CD8-positive, alpha-beta memory T cell (primary cell): ENCODE measurements around the gene HEATR5B. TPM values are rescaled to one million over a fixed set of nuclear protein-coding genes. Genes with fewer than 3 reads are reported as not detected.
A peak's percentile ranks its signal among the peaks of the same experiment; 100 is the strongest.

ENCODE experiments used
- CTCF ChIA-PET: fragments of 350-600 bp; sonication (Branson Sonifier 250); formaldehyde crosslinking; loops from one replicate; lab custom pipeline; 2021; ENCODE audit warnings: antibody characterized with exemption; lab: Charles Lee
- POLR2A ChIA-PET: fragments of 350-600 bp; sonication (Branson Sonifier 250); formaldehyde crosslinking; loops from one replicate; lab custom pipeline; 2021; ENCODE audit warnings: antibody characterized with exemption; lab: Charles Lee
- DNase-seq, 5 donors: peaks; one replicate each; pipeline versions ENCODE4 v3.0.0 to v3.0.0-alpha.2; 2020 to 2022; ENCODE audit warnings: mixed read lengths in 1 of 5
- H3K27ac ChIP-seq: one replicate; pipeline ENCODE4 v1.7.0; 2013; ENCODE audit warnings: low read depth, mild to moderate bottlenecking, low read length, moderate library complexity
- H3K27me3 ChIP-seq: 2 replicates; pipeline ENCODE4 v1.7.0; 2013; ENCODE audit warnings: low read length, mild to moderate bottlenecking; ENCODE audit not compliant: insufficient read depth, poor library complexity, severe bottlenecking
- H3K36me3 ChIP-seq: 2 replicates; pipeline ENCODE4 v1.7.0; 2013; ENCODE audit warnings: mild to moderate bottlenecking, low read length, moderate library complexity; ENCODE audit not compliant: insufficient read depth
- H3K4me1 ChIP-seq: 2 replicates; pipeline ENCODE4 v1.7.0; 2013; ENCODE audit warnings: mild to moderate bottlenecking, low read length, moderate library complexity; ENCODE audit not compliant: insufficient read depth
- H3K4me3 ChIP-seq: 2 replicates; pipeline ENCODE4 v1.7.0; 2013; ENCODE audit warnings: mild to moderate bottlenecking, low read length
- H3K9me3 ChIP-seq: 2 replicates; pipeline ENCODE4 v1.7.0; 2013; ENCODE audit warnings: mild to moderate bottlenecking, low read length
- H3K27ac Mint-ChIP-seq, 8 donors: one replicate each; pipeline ENCODE4 v1.8.0; 2020 to 2021; ENCODE audit warnings: mixed read lengths in 8 of 8, mild to moderate bottlenecking in 6 of 8, inconsistent platforms in 3 of 8, moderate library complexity in 3 of 8
- H3K27me3 Mint-ChIP-seq, 2 donors: one replicate each; pipeline ENCODE4 v1.8.0; 2020 to 2021; ENCODE audit warnings: mixed read lengths in 2 of 2, mild to moderate bottlenecking in 1 of 2, moderate library complexity in 1 of 2
- H3K36me3 Mint-ChIP-seq, 3 donors: one replicate each; pipeline ENCODE4 v1.8.0; 2020 to 2021; ENCODE audit warnings: mixed read lengths in 3 of 3, inconsistent platforms in 1 of 3, mild to moderate bottlenecking in 1 of 3
- H3K4me1 Mint-ChIP-seq, 3 donors: one replicate each; pipeline ENCODE4 v1.8.0; 2020 to 2021; ENCODE audit warnings: mixed read lengths in 3 of 3, inconsistent platforms in 1 of 3, mild to moderate bottlenecking in 1 of 3
- H3K4me3 Mint-ChIP-seq, 7 donors: one replicate each; pipeline ENCODE4 v1.8.0; 2020 to 2021; ENCODE audit warnings: mixed read lengths in 7 of 7, mild to moderate bottlenecking in 6 of 7, moderate library complexity in 4 of 7, inconsistent platforms in 2 of 7
- H3K9me3 Mint-ChIP-seq, 5 donors: one replicate each; pipeline ENCODE4 v1.8.0; 2020 to 2022; ENCODE audit warnings: mixed read lengths in 5 of 5, mild to moderate bottlenecking in 3 of 5, moderate library complexity in 2 of 5, inconsistent platforms in 1 of 5
- polyA plus RNA-seq: library from polyadenylated mRNA; unstranded; fragments of 300-500 nt; fragmentation: Illumina TruSeq; gene quantifications from one replicate; pipeline ENCODE4 v1.2.3, GENCODE V29; 2021
- total RNA-seq, 2 experiments: library from RNA; stranded (reverse); gene quantifications; one replicate each; pipeline ENCODE4 v1.2.3, GENCODE V29; 2021

Gene HEATR5B
- total and polyA plus RNA-seq, 3 experiments from 2014 or later: 11.4 to 20.0 (median 18.2) TPM

- no peaks in the 10 kb centered on the region for H3K27me3 ChIP-seq
- H3K27ac ChIP-seq: no peak overlapping the region
- Mint-ChIP-seq H3K27ac (peak overlapping the region in 1 of 8 donors; percentile 38), H3K36me3 (peaks cover 4 to 75% (median 30%) of the 10 kb centered on the region in 3 donors), H3K27me3 (no peaks in the 10 kb centered on the region), H3K9me3 (no peaks in the 10 kb centered on the region), H3K4me3 (no peak overlapping the region), H3K4me1 (no peaks in the 10 kb centered on the region)
- ChIA-PET POLR2A (no interaction called here), CTCF (no interaction called here)
- DNase-seq: no peak
- no peaks in the 10 kb centered on the region for H3K9me3 ChIP-seq
- no peaks in the 10 kb centered on the region for H3K4me1 ChIP-seq
- peaks cover 15% of the 10 kb centered on the region for H3K36me3 ChIP-seq
- no peak overlapping the region for H3K4me3 ChIP-seq
Observed at GRCh38 chr2:37109523-37109922, 25.4 kb upstream of the HEATR5B start.

DNA sequence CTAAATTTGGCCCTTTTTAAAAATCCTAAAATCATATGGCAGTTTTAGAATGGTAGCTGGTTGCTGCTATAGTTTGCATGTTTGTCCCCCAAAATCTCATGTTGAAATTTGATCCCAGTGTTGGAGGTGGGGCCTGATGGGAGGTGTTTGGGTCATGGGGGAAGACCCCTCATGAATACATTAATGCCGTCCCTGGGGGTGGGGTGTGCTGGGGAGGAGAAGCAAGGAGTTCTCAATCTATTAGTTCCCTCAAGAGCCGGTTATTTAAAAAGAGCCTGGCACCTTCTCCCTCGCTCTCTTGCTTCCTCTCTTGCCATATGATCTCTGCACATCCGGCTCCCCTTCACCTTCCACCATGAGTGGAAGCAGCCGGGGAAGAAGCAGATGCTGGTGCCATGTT lies 21.0 kb upstream of the HEATR5B start:
- no peaks in the 10 kb centered on the region for H3K27me3 Mint-ChIP-seq
- Histone ChIP-seq H3K4me3 (no peak overlapping the region), H3K9me3 (no peaks in the 10 kb centered on the region), H3K27me3 (no peaks in the 10 kb centered on the region), H3K4me1 (no peaks in the 10 kb centered on the region), H3K36me3 (peaks cover 15% of the 10 kb centered on the region), H3K27ac (no peak overlapping the region)
- no peaks in the 10 kb centered on the region for H3K4me1 Mint-ChIP-seq
- ChIA-PET POLR2A (no interaction called here), CTCF (no interaction called here)
- peaks cover 4 to 83% (median 28%) of the 10 kb centered on the region in 3 donors for H3K36me3 Mint-ChIP-seq
- no peak overlapping the region for H3K4me3 Mint-ChIP-seq
- peak overlapping the region in 4 of 8 donors; percentile 28 to 78 (median 60) for H3K27ac Mint-ChIP-seq
- DNase-seq: no peak
- H3K9me3 Mint-ChIP-seq: no peaks in the 10 kb centered on the region

GRCh38 chr2:37104178-37104577 lies 20.0 kb upstream of the HEATR5B start:
- ChIA-PET CTCF (no interaction called here), POLR2A (interaction anchor here (0.6 kb wide), 1 partner anchor 55 kb away, joined by 3 read pairs; no protein-coding TSS in a partner anchor)
- H3K27ac Mint-ChIP-seq: peak overlapping the region in 3 of 8 donors; percentile 64 to 75 (median 73)
- no peaks in the 10 kb centered on the region for H3K9me3 Mint-ChIP-seq
- no peak overlapping the region for H3K4me3 ChIP-seq
- H3K9me3 ChIP-seq: no peaks in the 10 kb centered on the region
- H3K4me1 ChIP-seq: no peaks in the 10 kb centered on the region
- H3K36me3 ChIP-seq: peaks cover 11% of the 10 kb centered on the region
- H3K4me3 Mint-ChIP-seq: no peak overlapping the region
- H3K4me1 Mint-ChIP-seq: no peaks in the 10 kb centered on the region
- no peaks in the 10 kb centered on the region for H3K27me3 Mint-ChIP-seq
- peaks cover 4 to 85% (median 32%) of the 10 kb centered on the region in 3 donors for H3K36me3 Mint-ChIP-seq
- no peak overlapping the region for H3K27ac ChIP-seq
- no peaks in the 10 kb centered on the region for H3K27me3 ChIP-seq
- no peak for DNase-seq

- H3K9me3 Mint-ChIP-seq: no peaks in the 10 kb centered on the region
- H3K4me3 Mint-ChIP-seq: no peak overlapping the region
- H3K36me3 Mint-ChIP-seq: peaks cover 0 to 77% (median 24%) of the 10 kb centered on the region in 3 donors
- Histone ChIP-seq H3K36me3 (peaks cover 5% of the 10 kb centered on the region), H3K4me3 (no peak overlapping the region), H3K4me1 (no peaks in the 10 kb centered on the region), H3K27ac (no peak overlapping the region), H3K27me3 (no peaks in the 10 kb centered on the region), H3K9me3 (no peaks in the 10 kb centered on the region)
- H3K4me1 Mint-ChIP-seq: no peaks in the 10 kb centered on the region
- H3K27me3 Mint-ChIP-seq: no peaks in the 10 kb centered on the region
- POLR2A ChIA-PET: no interaction called here
- CTCF ChIA-PET: no interaction called here
- H3K27ac Mint-ChIP-seq: no peak overlapping the region
- DNase-seq: no peak
Observed at GRCh38 chr2:37102588-37102987, 18.4 kb upstream of the HEATR5B start.

DNA sequence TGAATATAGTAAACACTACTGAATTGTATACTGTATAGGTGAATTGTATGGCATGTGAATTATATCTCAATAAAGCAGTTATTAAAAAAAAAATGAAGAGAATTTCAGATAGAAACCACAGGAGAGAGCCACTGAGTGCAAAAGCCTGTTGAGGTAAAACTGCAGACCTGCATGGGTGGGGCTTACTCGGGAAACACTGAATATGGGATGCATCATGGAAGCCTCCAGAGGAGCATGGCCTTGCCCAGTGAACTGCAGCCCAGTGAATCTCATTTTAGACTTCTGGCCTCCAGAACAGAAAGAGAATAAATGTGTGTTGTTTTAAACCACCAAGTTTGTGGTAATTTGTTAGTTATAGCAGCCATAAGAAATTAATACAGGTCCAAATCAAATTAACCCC lies 15.9 kb upstream of the HEATR5B start:
- Mint-ChIP-seq H3K4me3 (no peak overlapping the region), H3K4me1 (no peaks in the 10 kb centered on the region), H3K27me3 (no peaks in the 10 kb centered on the region), H3K36me3 (peaks cover 0 to 78% (median 18%) of the 10 kb centered on the region in 3 donors), H3K9me3 (no peaks in the 10 kb centered on the region), H3K27ac (peak overlapping the region in 4 of 8 donors; percentile 4 to 66 (median 42))
- Histone ChIP-seq H3K9me3 (no peaks in the 10 kb centered on the region), H3K4me3 (no peak overlapping the region), H3K27ac (no peak overlapping the region), H3K27me3 (no peaks in the 10 kb centered on the region), H3K36me3 (peaks cover 3% of the 10 kb centered on the region), H3K4me1 (no peaks in the 10 kb centered on the region)
- DNase-seq: no peak
- POLR2A ChIA-PET: no interaction called here
- CTCF ChIA-PET: no interaction called here

GRCh38 chr2:37098416-37099118 lies 14.4 kb upstream of the HEATR5B start:
- no peaks in the 10 kb centered on the region for H3K27me3 ChIP-seq
- H3K4me3 ChIP-seq: no peak overlapping the region
- H3K4me3 Mint-ChIP-seq: no peak overlapping the region
- peaks cover 0 to 78% (median 21%) of the 10 kb centered on the region in 3 donors for H3K36me3 Mint-ChIP-seq
- no peaks in the 10 kb centered on the region for H3K4me1 ChIP-seq
- H3K27ac Mint-ChIP-seq: no peak overlapping the region
- peaks cover 9% of the 10 kb centered on the region for H3K36me3 ChIP-seq
- ChIA-PET POLR2A (no interaction called here), CTCF (no interaction called here)
- DNase-seq: no peak
- H3K27me3 Mint-ChIP-seq: no peaks in the 10 kb centered on the region
- H3K4me1 Mint-ChIP-seq: no peaks in the 10 kb centered on the region
- no peaks in the 10 kb centered on the region for H3K9me3 ChIP-seq
- H3K9me3 Mint-ChIP-seq: no peaks in the 10 kb centered on the region
- H3K27ac ChIP-seq: no peak overlapping the region

- H3K4me1 ChIP-seq: no peaks in the 10 kb centered on the region
- peaks cover 0 to 83% (median 21%) of the 10 kb centered on the region in 3 donors for H3K36me3 Mint-ChIP-seq
- no peak overlapping the region for H3K27ac ChIP-seq
- ChIA-PET POLR2A (no interaction called here), CTCF (no interaction called here)
- peaks cover 0 to 4% (median 0%) of the 10 kb centered on the region in 3 donors for H3K4me1 Mint-ChIP-seq
- peaks cover 17% of the 10 kb centered on the region for H3K36me3 ChIP-seq
- no peak for DNase-seq
- no peaks in the 10 kb centered on the region for H3K27me3 Mint-ChIP-seq
- H3K9me3 ChIP-seq: no peaks in the 10 kb centered on the region
- H3K27me3 ChIP-seq: no peaks in the 10 kb centered on the region
- H3K27ac Mint-ChIP-seq: peak overlapping the region in 3 of 8 donors; percentile 0 to 87 (median 16)
- H3K9me3 Mint-ChIP-seq: no peaks in the 10 kb centered on the region
- H3K4me3 Mint-ChIP-seq: no peak overlapping the region
- no peak overlapping the region for H3K4me3 ChIP-seq
Observed at GRCh38 chr2:37096568-37096967, 12.4 kb upstream of the HEATR5B start.

DNA sequence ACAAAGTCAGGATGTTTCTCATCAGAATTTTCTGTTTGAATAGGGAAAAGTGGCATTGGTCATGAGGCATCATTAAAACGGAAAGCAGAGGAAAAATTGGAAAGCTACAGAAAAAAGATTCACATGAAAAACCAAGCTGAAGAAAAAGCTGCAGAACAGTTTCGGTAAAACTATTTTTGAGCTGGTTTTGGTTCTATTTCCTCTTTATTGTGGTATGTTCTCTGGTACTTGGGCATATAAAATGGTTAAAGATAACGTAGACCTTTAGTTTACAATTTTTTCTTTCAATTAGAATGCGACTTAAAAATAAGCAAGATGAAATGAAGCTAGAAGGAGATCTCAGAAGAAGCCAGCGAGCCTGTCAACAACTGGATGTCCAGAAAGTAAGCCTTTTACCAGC lies 7.7 kb upstream of the HEATR5B start:
- POLR2A ChIA-PET: interaction anchor here (0.6 kb wide), 1 partner anchor 426 kb away, joined by 3 read pairs; no protein-coding TSS in a partner anchor
- CTCF ChIA-PET: no interaction called here
- H3K4me1 Mint-ChIP-seq: peaks cover 12 to 21% (median 13%) of the 10 kb centered on the region in 3 donors
- Histone ChIP-seq H3K4me3 (no peak overlapping the region), H3K27ac (no peak overlapping the region), H3K36me3 (peaks cover 25% of the 10 kb centered on the region), H3K9me3 (no peaks in the 10 kb centered on the region), H3K4me1 (no peaks in the 10 kb centered on the region), H3K27me3 (no peaks in the 10 kb centered on the region)
- peaks cover 0 to 76% (median 14%) of the 10 kb centered on the region in 3 donors for H3K36me3 Mint-ChIP-seq
- no peaks in the 10 kb centered on the region for H3K27me3 Mint-ChIP-seq
- no peak for DNase-seq
- H3K27ac Mint-ChIP-seq: peak overlapping the region in 1 of 8 donors; percentile 54
- H3K9me3 Mint-ChIP-seq: no peaks in the 10 kb centered on the region
- H3K4me3 Mint-ChIP-seq: no peak overlapping the region
